Daoy (cell line): ENCODE measurements around the gene RSPH10B. TPM values are rescaled to one million over a fixed set of nuclear protein-coding genes. Genes with fewer than 3 reads are reported as not detected.
A peak's percentile ranks its signal among the peaks of the same experiment; 100 is the strongest.
"Not testable (repeated sequence)": the region's sequence is repeated elsewhere in the genome, so short reads cannot be mapped to it uniquely, and the experiment has no call there.

Source experiments
- DNase-seq: peaks from one replicate; pipeline ENCODE4 v3.0.0-alpha.2; 2015; ENCODE audit warnings: low read depth
- total RNA-seq: library from RNA; depleted of rRNA; stranded (reverse); fragments of >200 nt; shearing (Covaris generic); gene quantifications from 2 replicates; pipeline ENCODE4 v1.2.3, GENCODE V29; 2014; rRNA removed

Gene RSPH10B
- total RNA-seq, 1 experiment from 2014 or later, result 0.11 TPM

- not testable (repeated sequence) for DNase-seq
Observed at GRCh38 chr7:5926263-5926870, 44.1 kb downstream of the RSPH10B start.

DNA sequence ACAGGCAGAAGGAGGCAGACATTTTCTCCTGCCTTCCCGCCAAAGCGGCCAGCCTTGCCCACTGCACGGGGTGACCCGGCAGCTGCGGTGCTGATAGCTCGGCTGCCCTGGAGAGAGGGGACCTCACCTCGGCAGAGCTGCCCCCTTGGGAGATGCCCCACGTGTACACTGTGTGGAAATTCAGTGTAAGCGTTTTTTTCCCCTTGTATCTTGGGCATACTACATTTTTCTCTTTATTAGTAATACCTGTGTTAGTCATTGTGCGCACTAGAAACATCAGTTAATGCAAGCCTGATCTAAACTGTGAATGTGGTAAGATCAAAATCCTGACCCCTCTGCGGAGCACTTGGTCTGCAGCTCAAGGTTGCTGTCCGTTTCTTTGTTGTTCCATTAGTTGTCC is 45.9 kb downstream of the RSPH10B start:
- not testable (repeated sequence) for DNase-seq

DNA sequence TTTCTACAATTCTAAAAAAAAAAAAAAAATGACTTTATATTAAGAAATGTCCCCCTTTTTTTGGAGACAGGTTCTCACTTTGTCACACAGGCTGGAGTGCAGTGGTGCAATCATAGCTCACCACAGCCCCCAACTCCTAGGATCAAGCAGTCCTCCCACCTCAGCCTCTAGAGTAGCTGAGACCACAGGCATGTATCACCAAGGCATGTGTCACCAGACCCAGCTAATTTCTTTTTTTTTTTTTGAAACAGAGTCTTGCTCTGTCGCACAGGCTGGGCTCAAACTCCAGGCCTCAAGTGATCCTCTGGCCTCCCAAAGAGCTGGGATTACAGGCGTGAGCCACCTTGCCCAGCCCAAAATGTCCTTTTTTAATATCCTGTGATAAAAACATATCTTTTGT is 46.3 kb downstream of the RSPH10B start:
- DNase-seq, result not testable (repeated sequence)

DNA sequence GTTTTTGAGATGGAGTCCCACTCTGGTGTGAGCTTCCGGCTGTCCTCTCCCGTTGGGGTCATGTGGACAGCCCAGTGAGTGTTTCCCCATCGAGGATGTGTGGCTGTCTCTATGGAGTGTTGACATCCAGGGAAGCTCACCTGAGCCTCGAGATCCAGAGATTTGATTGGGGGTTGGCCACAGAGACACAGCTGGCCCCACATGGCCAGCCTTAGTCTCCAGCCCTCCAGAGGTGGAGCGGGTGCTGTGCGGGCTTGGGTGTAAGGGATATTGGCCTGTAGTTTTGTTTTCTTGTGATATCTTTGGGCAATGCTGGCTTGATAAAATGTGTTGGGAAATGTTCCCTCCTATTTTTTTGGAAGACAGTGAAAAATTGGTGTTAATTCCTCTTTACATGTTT is 54.0 kb downstream of the RSPH10B start:
- DNase-seq, result not testable (repeated sequence)

DNA sequence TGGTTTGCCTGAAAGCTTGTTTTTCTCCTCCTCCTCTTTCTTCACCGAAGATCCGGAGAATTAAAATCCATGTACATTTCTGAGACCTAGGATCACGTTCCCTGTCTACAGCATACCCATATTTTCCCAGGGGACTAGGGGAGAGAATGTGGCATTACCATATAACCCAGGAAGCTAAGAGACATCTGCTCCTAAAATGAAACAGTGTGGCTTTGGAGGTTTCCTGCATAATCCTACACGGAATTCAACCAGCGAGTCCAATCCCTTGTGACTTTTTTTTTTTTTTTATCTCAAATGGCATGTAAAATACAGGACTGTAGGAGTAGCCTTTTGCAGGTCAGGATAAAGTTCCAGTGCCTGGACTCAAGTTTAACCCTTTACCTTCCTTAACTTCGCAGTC is 61.7 kb downstream of the RSPH10B start:
- DNase-seq, result not testable (repeated sequence)

GRCh38 chr7:5904726-5905125 is 65.8 kb downstream of the RSPH10B start:
- DNase-seq, result not testable (repeated sequence)

DNA sequence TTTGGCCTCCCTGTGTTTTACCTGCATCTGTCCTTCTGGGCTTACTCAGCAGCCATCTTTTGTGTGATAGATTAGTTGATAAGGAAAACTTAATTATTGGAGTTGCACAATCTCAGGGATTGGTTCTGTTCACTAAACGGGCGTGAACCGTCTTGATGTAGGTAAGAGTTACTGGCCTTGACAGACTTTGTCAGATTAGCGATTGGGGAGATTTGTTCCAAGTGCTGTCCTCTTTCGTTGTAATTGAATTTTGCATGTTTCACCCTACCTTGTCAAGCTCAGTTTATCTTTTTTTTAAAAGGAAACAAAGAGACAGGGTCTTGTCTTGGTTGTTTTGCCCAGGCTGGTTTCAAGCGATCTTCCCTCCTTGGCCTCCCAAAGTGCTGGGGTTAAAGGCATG is 67.5 kb downstream of the RSPH10B start:
- not testable (repeated sequence) for DNase-seq

DNA sequence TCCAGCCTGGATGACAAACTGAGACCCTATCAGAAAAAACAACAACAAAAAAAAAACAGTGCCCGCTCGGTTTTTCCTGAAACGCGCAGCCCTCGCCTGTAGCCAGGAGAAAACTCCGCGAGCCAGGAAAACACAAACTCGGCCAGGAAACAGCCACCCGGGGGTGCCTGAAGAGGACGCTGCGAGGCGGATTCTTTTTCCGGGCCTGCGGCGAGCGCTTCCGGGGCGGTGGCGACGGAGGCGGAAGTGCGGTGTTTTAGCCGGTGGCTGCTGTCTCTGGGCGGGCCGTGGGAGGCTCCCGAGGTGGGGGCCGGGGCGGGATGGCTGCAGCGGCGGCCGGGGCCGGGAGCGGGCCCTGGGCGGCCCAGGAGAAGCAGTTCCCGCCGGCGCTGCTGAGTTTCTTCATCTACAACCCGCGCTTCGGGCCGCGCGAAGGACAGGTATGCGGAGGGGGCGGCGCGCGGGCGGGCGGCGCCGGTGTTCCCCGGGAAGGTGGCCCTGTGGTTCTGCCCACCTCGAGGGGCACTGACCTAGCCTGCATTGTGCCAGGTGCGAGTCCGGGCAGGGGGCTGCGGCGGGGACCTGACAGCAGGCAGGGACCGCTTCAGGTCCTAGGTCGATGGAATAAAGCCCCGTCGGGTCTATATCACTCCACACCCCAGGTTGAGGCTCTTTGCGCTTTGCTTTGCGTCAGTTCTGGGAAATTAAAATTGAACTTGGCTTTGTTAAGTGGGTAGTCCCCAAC is 71.8 kb downstream of the RSPH10B start, which contains the start of gene CCZ1:
Gene CCZ1, plus strand, starts transcription at position 254 of the 745 bp plus-strand sequence. Its CDS starts 67 bp downstream, at position 321.
- DNase-seq, result peak; percentile 30

- not testable (repeated sequence) for DNase-seq
Observed at GRCh38 chr7:5897369-5897919, 73.0 kb downstream of the RSPH10B start.

GRCh38 chr7:5892498-5892897 is 78.0 kb downstream of the RSPH10B start:
- no peak for DNase-seq

DNA sequence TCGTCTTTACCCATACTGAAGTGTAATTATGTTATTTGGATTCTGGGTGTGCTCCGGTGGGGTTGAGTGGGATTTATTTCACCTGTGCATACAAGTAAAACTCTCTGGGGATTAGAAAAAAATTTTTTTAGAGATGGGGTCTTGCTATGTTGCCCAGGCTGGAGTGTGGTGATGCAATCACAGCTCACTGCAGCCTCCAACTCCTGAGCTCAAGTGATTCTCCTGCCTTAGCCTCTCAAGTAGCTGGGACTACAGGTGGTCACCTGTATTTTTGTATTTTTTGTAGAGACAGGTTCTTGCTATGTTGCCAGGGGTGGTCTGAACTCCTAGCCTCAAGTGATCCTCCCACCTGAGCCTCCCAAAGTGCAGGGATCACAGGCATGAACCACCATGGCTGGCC is 80.2 kb downstream of the RSPH10B start:
- DNase-seq, result not testable (repeated sequence)

DNA sequence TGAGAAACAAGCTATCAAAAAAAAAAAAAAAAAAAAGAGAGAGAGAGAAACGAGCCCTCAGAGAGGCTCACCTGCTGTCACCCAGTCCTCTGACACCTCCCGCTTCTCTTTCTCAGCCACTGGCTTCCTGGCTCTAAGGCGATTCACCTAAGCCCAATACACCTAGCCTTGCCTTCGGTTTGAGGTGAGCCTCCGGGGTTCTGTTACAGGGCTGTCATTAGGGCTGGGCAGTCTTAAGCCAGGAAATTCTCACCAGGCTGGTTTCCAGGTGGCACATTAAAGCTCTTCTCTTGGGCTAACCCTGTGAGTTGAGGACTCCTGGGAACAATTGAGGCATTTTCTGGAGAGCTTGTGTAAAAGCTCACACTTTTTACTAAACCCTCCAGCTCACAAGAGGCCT is 82.5 kb downstream of the RSPH10B start:
- DNase-seq, result not testable (repeated sequence)

- not testable (repeated sequence) for DNase-seq
Observed at GRCh38 chr7:5884431-5884830, 86.1 kb downstream of the RSPH10B start.

DNA sequence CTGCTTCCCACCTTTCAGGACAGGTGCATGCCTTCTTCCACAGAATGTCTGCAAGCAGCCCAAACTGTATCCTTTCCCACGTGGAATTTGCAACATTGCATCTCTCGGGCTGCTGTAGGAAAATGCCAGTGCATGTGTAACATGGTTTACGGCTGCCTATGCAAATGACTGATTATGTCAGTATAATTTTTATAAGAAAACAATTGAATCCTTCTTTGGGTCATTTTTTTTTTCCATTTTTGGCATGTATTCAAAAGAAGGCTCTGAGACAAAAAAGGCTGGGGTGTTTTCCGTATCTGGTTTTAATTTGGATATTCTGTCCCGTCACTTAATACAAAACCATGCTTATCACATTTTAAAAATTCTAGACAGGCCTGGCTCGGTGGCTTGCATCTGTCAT is 90.4 kb downstream of the RSPH10B start:
- DNase-seq, result not testable (repeated sequence)

- DNase-seq, result not testable (repeated sequence)
Observed at GRCh38 chr7:5879591-5879990, 90.9 kb downstream of the RSPH10B start.

Other genes with a start within 250 kb of the RSPH10B start
- 21.1 and 23.4 TPM in 2 replicates for gene RNF216, start 189.0 kb downstream of the RSPH10B start, total RNA-seq
- not detected in 2 replicates for gene OCM, start 89.9 kb downstream of the RSPH10B start, total RNA-seq
- 95.6 and 101 TPM in 2 replicates for gene CCZ1, start 72.0 kb downstream of the RSPH10B start, total RNA-seq
- gene PMS2, start 38.4 kb upstream of the RSPH10B start, total RNA-seq, result 12.9 and 17.1 TPM in 2 replicates
- gene AIMP2, start 38.6 kb upstream of the RSPH10B start, total RNA-seq, result 124 and 145 TPM in 2 replicates
- 0.23 and 0.89 TPM in 2 replicates for gene ANKRD61, start 60.7 kb upstream of the RSPH10B start, total RNA-seq
- 81.4 and 102 TPM in 2 replicates for gene EIF2AK1, start 88.5 kb upstream of the RSPH10B start, total RNA-seq
- 6.7 and 16.5 TPM in 2 replicates for gene USP42, start 134.3 kb upstream of the RSPH10B start, total RNA-seq